Heart right ventricle (tissue), 16 donors: ENCODE measurements around the gene FGFRL1. TPM values are rescaled to one million over a fixed set of nuclear protein-coding genes. Genes with fewer than 3 reads are reported as not detected.

Experiments
- ATAC-seq, 8 donors: fragments of 200-7000 bp; cut with Tn5 transposase; one replicate each; pipeline ENCODE4 v1.9.1; 2020; ENCODE audit warnings: mild to moderate bottlenecking in 8 of 8, moderate library complexity in 8 of 8, moderate number of reproducible peaks in 1 of 8
- DNase-seq, 2 donors: peaks; one replicate each; pipeline ENCODE4 v3.0.0-alpha.2; 2020
- H3K27ac ChIP-seq, 10 donors: fragments of 200-600 bp; sonication (generic) in 2 of 10; one replicate each; pipeline versions ENCODE4 v1.5.0 to v1.8.0; 2020 to 2022; ENCODE audit warnings: mild to moderate bottlenecking in 3 of 10
- H3K27me3 ChIP-seq, 7 donors: fragments of 200-600 bp; one replicate each; pipeline ENCODE4 v1.8.0; 2021 to 2022; ENCODE audit warnings: mild to moderate bottlenecking in 2 of 7
- H3K36me3 ChIP-seq, 9 donors: fragments of 200-600 bp; sonication (generic) in 1 of 9; one replicate each; pipeline versions ENCODE4 v1.5.0 to v1.8.0; 2020 to 2022; ENCODE audit warnings: mild to moderate bottlenecking in 2 of 9
- H3K4me1 ChIP-seq, 9 donors: fragments of 200-600 bp; sonication (generic) in 1 of 9; one replicate each; pipeline versions ENCODE4 v1.5.0 to v1.8.0; 2020 to 2022; ENCODE audit warnings: mild to moderate bottlenecking in 4 of 9
- H3K4me3 ChIP-seq, 10 donors: fragments of 200-600 bp; sonication (generic) in 2 of 10; one replicate each; pipeline versions ENCODE4 v1.5.0 to v1.8.0; 2020 to 2022; ENCODE audit warnings: mild to moderate bottlenecking in 7 of 10, moderate library complexity in 2 of 10
- H3K9me3 ChIP-seq, 11 donors: fragments of 200-600 bp in 10 of 11; sonication (generic) in 2 of 11; one replicate each; pipeline versions ENCODE4 v1.5.0 to v1.8.0; 2013 to 2022; ENCODE audit warnings: mild to moderate bottlenecking in 2 of 11, control low read depth in 1 of 11, moderate library complexity in 1 of 11
- WGBS, 2 donors: extraction: QIAGEN DNeasy Blood & Tissue Kit; methylation state at CpG; one replicate each; pipeline ENCODE4 v1.1.7; 2013; ENCODE audit warnings: inconsistent platforms in 1 of 2; 5-methylcytosine and 5-hydroxymethylcytosine counted together
- intact Hi-C, 10 donors: fragments of 100-400 bp; cut with DNase I; formaldehyde crosslinking; loops; one replicate each; pipeline versions ENCODE4 v1.11.1 to v1.14.2; 2022
- polyA plus RNA-seq, 2 donors: library from polyadenylated mRNA; stranded (reverse); fragments of 200-250 nt; gene quantifications; one replicate each; pipeline ENCODE4 v1.2.3, GENCODE V29; 2013
- total RNA-seq, 10 donors: library from RNA; stranded (reverse); fragmentation: NEBNext Ultra II Directional in 3 of 10; extraction: Animal tissue kit (Norgen Biotek cat#: 25700) in 3 of 10; gene quantifications; one replicate each; pipeline versions ENCODE4 v1.2.1 to v1.2.4, GENCODE V29; 2021 to 2023
- TF ChIP-seq, protein P1 (sequence below), 9 donors: fragments of 200-600 bp; sonication (generic) in 2 of 9; IDR thresholded peaks; one replicate each; pipeline versions ENCODE4 v1.5.0 to v1.8.0; 2021 to 2022; ENCODE audit warnings: antibody characterized with exemption in 9 of 9, mild to moderate bottlenecking in 5 of 9, moderate library complexity in 1 of 9
- donor health status: Arrhythmogenic right ventricular cardiomyopathy.
- donor health status: ischemic (EF 13 %, LVEDD 7.1; RV severe dilation, severe dysfunction).
- donor health status: healthy with polysubstance abuse.
- donor health status: DM: no; HTN: yes; CAD: no.
- donor health status: DM: no; HTN: no; CAD: no.
- donor health status: ischemic (EF 25% LVEDD 6.9; RV normal size, moderate dysfunction).
- donor health status: ischemic (EF 25% LVEDD 5.7; RV mildly dilated, moderate dysfunction).
- donor health status: healthy.
- donor health status: DM: yes; HTN: yes; CAD: no.
- donor health status: Ischemic cardiomyopathy.
- donor health status: ischemic (EF 35%, LVEDD 5.7; RV mildly dilated, moderate dysfunction).
- donor health status: nonischemic (EF 11% LVEDD 7.7; RV severe dilation, severe dysfunction).
- donor health status: DM: yes; HTN: yes; CAD: no.
- donor health status: PGD.
- donor health status: ischemic (EF 29% LVEDD 5.4; RV normal size, mild dysfunction).
- donor health status: nonischemic (EF 23%, LVEDD 6.1; RV moderate dilation, normal function).

The FGFRL1 gene
- total and polyA plus RNA-seq, 12 donors = 17.1 to 36.6 (median 26.0) TPM

DNA sequence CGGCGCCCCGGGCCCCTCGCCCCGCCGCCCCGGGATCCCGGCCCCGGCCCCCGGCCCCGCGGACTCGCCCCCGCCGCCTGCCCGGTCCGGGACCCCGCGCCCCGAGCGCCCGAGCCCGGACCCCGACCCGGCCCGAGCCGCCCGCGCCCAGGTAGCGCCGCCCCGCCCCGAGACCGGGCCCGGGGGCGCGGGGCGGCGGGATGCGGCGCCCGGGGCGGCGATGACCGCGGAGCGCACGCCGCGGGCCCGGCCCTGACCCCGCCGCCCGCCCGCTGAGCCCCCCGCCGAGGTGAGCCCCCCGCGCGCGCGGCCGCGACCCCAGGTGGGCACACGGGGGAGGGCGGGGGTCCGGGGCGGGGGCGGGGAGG, 224 bp downstream of the FGFRL1 start:
- ATAC-seq = no peak
- intact Hi-C loops = no loop called here
- H3K4me1 ChIP-seq = peaks cover 14 to 36% (median 26%) of the 10 kb centered on the region in 9 donors

DNA sequence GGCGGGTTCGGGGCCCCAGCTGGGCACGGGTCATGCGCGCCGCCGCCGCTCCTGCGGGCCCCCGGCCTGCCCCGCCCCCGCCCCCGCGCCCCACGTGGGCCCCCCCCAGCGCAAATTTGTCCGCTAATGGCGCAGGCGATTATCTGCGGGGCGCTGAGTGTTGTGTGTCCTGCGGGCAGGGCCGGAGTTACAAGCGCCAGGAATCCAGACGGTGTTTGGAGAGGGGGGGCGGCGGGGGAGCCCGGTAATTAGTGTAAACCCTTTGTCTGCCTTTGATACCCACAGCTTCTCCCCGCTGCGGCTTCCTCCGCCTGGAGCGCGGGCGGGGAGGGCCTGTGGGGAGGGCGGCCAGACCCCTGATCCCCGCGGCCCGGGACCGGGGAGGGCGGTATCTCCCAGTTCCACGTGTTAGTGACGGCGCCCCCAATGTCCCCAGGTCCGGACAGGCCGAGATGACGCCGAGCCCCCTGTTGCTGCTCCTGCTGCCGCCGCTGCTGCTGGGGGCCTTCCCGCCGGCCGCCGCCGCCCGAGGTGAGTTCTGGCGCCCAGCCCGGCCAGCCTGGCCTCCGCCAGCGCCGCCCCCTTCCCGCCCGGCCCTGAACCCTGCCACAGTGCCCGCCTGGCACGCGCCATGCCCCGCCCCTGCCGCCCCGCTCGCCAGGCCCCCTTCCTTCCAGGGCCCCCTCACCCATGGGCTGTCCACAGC, 761 bp downstream of the FGFRL1 start:
- Histone ChIP-seq H3K27me3 (peaks cover 0 to 30% (median 15%) of the 10 kb centered on the region in 7 donors), H3K36me3 (no peaks in the 10 kb centered on the region), H3K27ac (peak overlapping the region in 1 of 10 donors; percentile 26), H3K4me1 (peaks cover 14 to 36% (median 26%) of the 10 kb centered on the region in 9 donors), H3K9me3 (no peaks in the 10 kb centered on the region), H3K4me3 (peak overlapping the region; percentile 10 to 56 (median 50))
- TF ChIP-seq, protein P1, sequence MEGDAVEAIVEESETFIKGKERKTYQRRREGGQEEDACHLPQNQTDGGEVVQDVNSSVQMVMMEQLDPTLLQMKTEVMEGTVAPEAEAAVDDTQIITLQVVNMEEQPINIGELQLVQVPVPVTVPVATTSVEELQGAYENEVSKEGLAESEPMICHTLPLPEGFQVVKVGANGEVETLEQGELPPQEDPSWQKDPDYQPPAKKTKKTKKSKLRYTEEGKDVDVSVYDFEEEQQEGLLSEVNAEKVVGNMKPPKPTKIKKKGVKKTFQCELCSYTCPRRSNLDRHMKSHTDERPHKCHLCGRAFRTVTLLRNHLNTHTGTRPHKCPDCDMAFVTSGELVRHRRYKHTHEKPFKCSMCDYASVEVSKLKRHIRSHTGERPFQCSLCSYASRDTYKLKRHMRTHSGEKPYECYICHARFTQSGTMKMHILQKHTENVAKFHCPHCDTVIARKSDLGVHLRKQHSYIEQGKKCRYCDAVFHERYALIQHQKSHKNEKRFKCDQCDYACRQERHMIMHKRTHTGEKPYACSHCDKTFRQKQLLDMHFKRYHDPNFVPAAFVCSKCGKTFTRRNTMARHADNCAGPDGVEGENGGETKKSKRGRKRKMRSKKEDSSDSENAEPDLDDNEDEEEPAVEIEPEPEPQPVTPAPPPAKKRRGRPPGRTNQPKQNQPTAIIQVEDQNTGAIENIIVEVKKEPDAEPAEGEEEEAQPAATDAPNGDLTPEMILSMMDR (IDR thresholded peaks at IDR 0.05) = no peak
- DNase-seq = peak in 1 of 2 donors; percentile 38
- intact Hi-C loops = no loop called here
- WGBS, 2 donors = 3 to 5% methylated on average over 61 to 67 of the region's 69 CpGs
- no peak for ATAC-seq

More for the DNA sequence above, 224 bp downstream of the FGFRL1 start:
- no peaks in the 10 kb centered on the region for H3K9me3 ChIP-seq
- no peak overlapping the region for H3K27ac ChIP-seq
- H3K4me3 ChIP-seq = peak overlapping the region in 8 of 10 donors; percentile 25 to 75 (median 50)
- DNase-seq = no peak
- peaks cover 0 to 35% (median 20%) of the 10 kb centered on the region in 7 donors for H3K27me3 ChIP-seq
- H3K36me3 ChIP-seq = no peaks in the 10 kb centered on the region
- TF ChIP-seq, protein P1 (IDR thresholded peaks at IDR 0.05) = no peak
- 1% methylated on average over 62 of the region's 69 CpGs; no CpG with 5 or more reads in 1 of the 2 donors for WGBS, 2 donors

DNA sequence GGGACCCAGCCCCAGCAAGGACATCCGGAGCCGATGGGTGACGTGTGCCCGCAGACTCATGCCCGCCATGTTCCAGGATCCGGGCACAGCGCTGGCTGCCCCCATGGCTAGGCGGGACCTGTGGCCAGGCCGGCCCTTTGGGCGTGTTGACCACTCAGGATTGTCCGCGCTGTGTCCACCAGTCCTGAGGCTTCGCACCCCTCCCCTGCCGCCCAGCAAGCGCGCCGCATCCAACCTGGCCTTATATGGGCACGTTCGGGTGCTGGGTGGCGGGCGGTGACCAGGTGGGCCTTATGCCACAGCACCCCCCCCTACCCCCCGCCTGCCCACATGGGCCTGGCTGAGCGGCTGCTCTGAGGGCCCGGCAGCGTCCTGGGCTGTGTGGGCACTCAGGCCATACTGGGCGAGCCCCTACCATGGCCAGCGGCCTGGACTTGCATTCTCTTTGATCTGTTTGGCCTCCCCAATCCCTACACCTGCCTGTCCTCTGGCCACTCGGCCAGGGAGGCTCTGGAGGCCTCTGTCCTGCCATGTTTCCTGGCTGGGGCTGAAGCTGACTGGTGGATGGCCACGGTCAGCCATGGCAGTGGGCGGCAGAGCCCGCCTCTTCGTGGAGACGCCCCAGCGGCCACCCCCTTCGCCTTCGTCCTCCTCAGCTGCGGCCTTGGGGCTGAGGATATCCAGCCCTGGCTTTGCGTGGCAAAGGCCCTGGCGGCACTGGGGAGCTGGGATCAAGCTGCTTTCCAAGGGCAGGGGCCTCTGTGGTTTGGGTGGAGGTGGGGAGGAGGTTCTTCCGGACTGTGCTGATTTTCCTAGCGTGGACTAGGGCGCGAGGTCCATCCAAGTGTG, 2.0 kb downstream of the FGFRL1 start:
- intact Hi-C loops = no loop called here
- no peaks in the 10 kb centered on the region for H3K36me3 ChIP-seq
- ATAC-seq (no peak), DNase-seq (no peak)
- H3K4me3 ChIP-seq = no peak overlapping the region
- H3K27ac ChIP-seq = no peak overlapping the region
- peaks cover 14 to 36% (median 25%) of the 10 kb centered on the region in 9 donors for H3K4me1 ChIP-seq
- peaks cover 0 to 17% (median 4%) of the 10 kb centered on the region in 7 donors for H3K27me3 ChIP-seq
- WGBS, 2 donors = 95 to 96% methylated on average over 43 of the region's 43 CpGs
- H3K9me3 ChIP-seq = no peaks in the 10 kb centered on the region
- TF ChIP-seq, protein P1 (IDR thresholded peaks at IDR 0.05) = no peak

GRCh38 chr4:1014291-1015167, 3.1 kb downstream of the FGFRL1 start:
- Histone ChIP-seq H3K27ac (no peak overlapping the region), H3K9me3 (no peaks in the 10 kb centered on the region), H3K27me3 (peaks cover 0 to 9% (median 0%) of the 10 kb centered on the region in 7 donors), H3K4me3 (no peak overlapping the region), H3K36me3 (no peaks in the 10 kb centered on the region), H3K4me1 (peaks cover 9 to 27% (median 17%) of the 10 kb centered on the region in 9 donors)
- DNase-seq = no peak
- TF ChIP-seq, protein P1 (IDR thresholded peaks at IDR 0.05) = no peak
- no peak for ATAC-seq
- intact Hi-C loops = no loop called here
- 88 to 89% methylated on average over 34 to 36 of the region's 36 CpGs for WGBS, 2 donors
